ENCODE measurements around the gene ZFHX3.
A peak's percentile ranks its signal among the peaks of the same experiment; 100 is the strongest.

ZFHX3 gene

DNA sequence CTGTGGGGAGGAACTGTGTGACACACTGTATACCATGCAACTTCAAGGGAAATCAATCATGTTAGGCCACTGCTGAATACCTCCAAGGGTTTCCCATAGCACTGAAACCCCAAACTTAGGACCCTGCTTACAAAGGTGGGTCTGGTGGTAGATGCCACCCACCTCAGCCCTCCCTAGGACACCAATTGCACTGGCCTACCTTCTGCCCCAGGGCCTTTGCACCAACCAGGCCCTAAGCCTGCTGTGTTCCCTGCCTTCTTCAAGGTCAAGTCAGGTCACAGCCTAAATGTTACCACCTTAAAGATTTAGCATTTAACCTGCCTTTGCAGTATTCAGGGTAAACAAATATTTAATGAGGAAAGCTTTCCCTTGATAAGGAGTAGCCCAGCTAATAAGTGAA lies 185.8 kb downstream of the ZFHX3 start:
- DNase-seq, result no peak

DNA sequence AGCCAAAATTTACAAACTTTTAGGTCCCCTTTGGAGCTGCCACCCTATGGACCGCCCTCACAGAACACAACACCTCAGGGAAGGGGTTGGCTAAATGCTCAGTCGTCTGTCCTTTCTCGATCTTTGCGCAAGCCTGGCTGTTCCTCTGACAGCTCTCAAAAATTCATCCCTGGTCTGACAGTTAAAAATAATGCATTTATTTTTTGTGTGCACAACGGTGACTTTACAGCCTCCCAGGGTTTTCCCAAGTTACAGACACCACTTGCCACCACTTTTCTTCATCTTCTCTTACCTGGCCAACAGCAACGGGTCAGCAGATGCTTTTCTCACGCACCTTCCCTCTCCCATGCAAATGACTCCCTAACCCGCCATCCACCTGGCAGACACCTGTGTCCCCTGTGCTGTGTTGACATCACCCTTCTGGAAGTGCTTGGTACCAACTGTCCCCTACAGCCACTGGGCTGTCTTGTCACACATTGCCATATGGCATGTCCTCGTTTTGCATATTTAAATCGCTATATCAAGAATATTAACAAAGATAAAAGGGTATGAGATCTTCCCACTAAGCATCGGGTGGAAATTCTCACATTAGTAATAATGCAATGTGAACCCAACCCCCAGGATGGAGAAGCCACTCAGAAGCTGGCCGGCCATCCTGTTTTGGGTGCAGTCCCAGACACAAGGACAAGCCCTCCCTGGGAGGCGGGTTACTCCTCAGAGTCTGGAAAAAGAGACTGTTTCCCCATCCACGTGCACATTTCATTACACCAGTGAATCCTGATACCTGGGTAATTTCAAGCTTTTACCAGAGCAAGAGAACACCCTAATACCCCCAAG lies 187.0 kb downstream of the ZFHX3 start:
- DNase-seq, result no peak

DNA sequence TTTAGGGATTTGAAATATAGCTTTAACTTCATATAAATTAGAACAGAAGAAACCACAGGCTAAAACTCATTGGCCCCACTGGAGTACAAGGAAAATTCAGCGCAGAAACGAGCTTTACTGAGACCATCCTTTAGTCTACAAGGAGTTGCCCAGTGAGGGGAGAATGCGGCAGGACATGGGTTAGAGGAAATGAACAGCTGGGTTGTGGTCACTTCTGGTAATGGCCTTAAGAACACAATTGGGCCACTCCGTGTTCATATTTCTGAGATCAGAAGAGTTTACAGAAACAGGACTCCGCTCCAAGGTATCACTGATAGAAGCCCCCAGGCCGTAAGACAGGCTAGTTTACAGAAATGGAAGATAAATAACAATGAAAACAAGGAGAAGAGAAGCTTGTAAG lies 188.3 kb downstream of the ZFHX3 start:
- no peak for DNase-seq

DNA sequence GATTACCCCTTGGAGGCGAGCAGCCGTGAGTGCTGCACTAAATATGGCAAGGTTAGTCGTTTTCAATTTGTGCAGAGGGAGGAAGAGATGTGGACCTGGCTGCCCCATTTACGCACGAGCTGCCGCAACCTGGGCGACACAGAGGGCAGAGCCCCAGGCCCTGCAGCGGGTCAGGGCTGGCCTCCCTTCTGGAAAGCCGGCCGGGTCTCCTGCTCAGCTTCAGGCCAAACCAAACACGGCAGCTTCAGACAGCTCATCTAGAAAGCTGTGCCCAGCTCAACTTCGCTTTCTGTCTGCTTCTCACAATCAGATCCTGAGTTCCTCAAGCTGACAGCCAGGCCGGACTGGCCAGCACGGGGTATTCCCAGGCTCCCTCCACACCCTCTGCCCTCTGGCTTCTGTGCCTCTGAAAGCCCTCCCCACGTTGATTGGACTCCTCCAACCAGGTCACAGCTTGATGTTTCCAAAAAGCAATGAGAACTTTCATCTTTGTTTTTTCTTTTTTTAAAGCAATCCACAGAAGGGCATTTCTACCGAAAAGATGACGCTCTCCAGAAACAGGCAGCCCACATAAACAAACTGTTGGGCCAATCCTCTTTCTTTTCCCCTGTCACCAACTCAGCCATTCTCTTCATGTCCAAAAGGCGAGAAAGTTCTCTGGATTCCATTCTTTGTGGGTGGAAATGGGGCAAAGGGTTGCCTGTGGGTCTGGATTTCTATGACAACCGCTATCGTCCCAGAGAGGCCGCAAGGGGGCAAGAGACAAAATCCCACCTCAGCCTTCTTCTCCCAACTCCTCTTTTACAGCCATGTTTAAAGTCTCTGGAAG lies 189.0 kb downstream of the ZFHX3 start:
- DNase-seq, result no peak

DNA sequence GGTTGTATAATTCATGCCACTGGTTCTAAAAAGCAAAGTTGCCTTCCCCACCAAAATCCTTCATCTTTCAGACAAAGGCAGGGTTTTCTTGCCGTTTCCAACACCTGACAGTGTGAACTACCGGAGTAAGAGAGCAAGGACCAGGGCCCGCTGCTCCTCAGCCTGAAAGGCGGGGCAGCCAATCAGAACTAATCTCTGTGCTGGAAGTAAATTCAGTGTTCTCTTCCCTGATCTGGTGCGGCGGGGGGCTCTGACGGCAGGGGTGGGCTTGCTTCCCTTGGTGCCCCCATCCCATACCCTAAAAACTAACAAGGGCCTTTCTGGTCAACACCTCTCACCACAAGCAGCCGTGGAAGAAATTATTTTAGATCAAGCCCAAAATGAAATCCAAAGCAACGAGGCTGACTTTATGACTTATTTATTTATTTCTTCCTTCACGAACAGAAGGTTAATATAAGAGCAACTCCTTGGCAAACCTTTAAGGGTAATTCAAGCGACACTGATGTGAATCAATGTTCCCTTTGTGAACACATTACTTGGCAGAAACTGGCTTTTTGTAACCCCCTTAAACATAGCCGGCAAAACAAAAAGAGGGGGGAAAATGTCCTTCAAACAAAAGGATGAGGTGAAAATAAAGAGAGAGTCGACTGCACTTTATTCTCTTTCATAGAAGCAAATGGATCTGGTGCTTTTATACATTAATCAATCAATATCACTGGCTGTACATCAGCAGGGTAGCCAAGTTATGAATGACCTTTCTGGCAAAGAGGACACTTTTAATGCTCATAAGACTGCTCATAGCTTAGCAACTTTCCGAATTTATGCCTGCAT lies 189.9 kb downstream of the ZFHX3 start:
- no peak for DNase-seq

DNA sequence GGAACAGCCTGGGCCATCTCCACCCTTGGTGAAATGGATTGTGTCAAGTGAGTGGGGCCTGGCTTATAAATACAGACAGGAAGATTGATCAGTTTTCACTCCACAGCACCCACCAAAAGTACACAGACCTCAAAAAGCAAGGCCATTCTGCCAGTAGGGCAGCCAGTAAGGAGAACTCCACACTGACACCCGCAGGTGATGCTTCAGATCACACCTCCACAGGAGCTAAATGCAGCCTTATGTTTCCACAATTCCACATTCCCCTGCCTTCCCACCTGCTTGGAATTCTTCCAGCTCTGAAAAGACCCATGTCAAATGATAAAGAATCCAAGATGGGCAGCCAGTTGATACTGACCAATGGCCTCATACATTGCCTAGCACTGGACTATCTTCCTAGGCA lies 191.1 kb downstream of the ZFHX3 start:
- DNase-seq, result peak; percentile 28 to 41

DNA sequence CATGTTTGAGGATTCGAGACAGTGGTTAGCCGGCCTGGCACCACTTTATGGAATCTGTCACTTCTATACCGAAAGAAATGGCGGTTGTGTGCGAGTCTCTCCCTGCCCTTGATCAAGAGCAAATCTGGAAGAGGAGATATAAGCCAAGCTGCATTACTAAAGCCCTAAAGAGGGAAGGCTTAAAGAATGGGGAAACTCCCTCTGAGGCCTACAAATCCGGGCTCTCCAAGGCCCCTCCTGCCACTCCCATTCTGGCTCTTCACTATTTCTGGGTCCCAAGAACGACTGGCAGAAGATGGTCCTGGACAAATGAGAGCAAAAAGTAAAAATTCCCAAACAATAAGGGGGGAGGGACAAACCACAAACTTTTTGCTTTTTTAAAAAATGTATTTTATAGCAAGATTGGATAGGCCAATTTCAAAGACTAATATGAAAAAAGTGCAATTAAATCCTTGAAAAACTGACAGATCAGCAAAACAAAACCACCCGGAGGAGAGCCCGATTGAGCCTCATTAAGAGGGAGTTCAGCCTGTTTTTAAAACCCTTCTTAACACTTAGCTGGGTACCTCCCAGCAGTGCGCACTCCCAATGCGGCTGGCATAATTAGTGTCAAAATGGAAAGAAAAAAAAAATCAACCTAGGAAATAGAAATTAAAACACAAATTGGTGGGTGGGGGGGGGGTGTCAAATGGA lies 193.5 kb downstream of the ZFHX3 start:
- DNase-seq, result no peak

DNA sequence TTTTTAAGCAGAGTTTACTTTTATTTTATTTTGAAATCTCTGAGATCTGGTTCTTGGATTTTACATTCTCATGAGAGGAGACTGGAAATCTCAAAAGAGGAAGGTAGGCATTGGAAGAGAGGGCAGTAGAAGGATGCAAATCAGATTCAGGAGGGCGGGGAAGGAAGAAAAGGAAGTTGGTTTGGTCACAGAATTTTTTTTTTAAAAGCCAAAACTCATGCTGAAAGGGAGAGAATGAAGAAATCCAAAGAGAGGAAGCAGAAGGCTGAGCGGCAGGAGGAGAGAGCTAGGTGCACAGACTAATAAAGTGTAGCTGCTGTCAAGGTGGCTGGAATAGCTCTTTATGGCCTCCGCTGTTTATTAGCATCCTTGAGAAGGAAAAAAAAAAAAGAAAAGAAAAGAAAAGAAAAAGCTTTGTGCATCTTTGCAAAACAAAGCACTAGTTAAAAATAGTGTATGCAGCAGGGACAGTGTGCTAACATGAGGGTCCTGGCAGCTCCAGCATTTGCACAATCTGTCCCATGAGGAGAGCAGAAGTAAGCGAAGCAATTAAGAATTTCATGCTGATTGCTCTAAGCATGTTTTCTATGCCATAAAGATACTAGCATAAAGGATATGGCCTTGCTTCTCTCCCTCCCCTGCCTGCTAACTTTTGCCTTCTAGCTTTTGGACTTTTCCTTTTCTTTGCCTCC lies 194.2 kb downstream of the ZFHX3 start:
- peak; percentile 81 to 92 for DNase-seq

DNA sequence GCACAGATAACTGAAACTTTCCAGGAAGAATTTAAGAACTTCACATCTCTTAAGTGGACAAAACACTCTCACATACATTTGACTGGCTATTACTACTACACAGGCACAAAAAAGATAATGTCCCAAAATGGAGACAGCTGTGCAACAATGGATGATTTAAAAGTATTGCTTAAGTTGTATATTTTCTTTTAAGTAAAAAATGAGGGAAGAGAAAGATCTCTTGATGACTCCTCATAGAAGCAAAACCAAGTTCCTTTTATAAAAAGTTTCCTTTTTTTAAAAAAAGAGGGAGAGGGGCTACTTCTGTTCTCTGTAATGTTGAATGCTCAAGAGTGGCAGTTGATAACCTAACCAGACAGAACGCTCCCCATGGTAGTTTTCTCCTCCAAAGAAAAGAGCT lies 195.5 kb downstream of the ZFHX3 start:
- DNase-seq, result no peak

DNA sequence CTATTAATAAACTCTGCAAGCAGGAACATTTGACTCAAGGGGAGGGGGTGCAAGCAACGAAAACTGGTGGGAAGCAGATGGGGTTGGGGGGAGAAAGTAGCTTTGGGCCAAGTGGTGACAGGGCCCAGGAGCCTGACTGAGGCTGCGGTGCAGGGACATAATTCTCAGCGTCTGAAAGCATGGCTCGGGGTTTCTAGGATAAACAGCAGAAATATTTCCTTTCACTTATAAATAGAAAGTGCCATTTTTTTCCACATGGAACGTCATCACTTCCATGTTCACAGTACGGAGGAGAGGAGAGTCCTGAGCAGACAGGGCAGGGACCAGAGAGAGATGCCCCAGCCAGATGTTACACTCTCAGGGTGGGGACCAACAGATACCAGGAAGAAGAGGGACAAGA lies 197.1 kb downstream of the ZFHX3 start:
- no peak for DNase-seq

DNA sequence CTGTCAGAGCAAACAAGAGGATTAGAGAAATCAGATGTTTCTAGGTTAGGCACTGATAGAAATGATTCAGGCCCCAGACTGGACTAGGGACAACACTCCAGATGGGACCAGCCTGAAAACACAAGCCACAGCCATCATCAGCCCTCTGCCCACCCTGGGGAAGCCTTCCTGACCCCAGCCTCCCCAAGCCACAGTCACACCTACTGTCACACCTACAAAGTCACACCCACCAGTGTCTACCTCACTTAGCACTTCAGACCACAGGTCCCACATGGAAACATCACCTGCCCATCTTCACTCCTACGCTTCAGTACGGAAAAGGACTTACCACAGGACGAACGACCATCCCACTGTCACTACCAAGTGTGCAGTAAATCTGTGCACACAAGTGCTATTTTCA lies 197.9 kb downstream of the ZFHX3 start:
- no peak for DNase-seq

DNA sequence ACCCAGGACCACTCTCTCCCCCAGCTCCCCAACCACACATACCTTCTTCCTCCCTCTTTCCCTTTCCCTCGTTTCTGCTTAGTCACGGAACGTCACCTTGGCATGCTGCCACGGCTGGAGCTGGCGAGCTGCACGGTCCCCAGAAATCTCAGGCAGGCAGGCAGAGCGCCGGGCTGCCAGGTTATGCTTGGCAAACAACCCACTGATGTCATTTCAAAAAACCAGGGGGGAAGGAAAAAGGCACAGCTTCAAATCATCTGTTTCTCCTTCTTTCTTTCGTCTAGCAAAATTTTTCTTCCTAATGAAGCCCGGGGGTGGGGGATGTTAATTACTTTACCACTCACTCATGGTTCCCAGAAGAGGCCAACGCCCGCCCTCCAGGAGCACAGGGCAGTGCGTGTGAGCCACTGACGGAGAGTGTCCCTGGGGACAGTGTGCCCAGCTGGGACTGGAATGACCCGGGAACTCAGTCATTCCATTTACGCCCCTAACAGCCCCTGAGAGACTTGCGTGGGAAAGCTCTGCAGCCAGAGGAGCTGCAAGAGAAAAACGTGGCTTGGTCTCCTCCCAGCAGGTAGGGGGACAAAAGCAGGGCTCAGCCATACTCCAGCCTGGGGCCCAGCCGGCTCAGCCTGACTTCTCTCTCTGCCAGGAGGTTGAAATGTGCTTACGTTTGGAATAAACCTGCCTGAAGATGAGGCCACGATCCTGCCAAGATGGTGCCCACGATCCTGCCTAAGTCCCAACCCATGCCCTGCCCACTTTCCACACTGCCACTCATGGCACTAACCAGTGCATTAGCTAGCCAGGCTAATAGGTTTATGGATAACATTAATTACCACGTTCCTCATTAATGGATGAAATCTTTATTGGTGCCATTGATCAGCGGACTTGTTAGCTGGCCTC lies 198.9 kb downstream of the ZFHX3 start:
- DNase-seq, result no peak

DNA sequence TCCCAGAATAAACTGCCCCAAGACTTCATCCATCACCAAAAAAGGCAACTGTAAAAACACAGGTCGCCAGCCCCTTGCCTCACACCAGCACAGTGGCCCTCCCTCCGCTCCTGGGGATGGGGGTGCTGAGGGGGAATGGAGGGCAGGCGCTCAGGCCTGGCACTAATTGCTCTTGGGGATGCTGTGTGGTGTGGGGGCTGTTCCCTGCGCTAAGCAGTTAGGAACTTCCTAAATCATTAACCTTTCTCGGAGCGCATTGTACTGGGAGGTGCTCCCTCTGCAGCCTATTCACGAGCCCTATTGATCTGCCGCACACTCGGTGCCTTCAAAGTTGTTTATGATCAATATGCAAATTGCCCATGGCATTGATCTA lies 199.9 kb downstream of the ZFHX3 start:
- no peak for DNase-seq

DNA sequence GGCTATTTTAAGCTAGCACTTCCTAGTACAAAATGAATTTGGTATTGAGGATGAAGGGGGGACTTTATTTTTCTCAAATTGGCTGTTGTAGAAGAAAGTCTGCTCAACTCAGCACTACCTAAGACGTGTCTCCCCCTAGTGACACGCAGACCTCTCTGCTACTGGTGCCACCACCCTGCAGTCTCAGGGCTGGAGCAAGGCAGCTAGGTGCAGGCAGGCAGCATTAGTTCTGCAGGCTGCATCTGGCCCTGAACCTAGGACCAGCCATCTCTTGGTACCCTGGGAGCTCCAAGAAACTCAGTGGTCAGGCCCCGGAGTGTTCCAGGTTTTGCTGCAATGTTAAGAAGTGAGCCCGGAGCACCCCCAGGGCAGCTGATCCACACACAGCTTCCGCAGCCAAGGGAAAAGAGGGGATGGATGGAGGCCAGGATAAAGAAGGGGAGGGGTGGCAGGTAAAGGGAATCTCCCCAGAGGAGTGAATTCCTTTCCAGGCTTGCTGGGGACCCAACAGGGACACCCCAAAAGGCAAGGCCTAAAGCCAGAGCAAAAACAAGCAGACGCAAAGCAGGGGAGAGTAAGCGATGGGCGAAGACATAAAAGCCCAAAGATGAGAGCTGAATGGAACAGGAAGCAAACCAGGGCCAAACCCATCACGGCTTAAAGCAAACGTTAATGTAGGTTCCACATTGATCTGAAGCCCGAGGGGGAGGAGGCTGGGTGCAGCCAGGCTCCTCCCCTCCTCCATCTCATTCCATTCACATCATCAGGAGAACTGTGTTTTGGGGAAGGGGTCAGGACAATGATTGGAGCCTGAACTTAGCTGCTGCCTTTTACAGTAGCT lies 200.5 kb downstream of the ZFHX3 start:
- peak; percentile 35 to 53 for DNase-seq

DNA sequence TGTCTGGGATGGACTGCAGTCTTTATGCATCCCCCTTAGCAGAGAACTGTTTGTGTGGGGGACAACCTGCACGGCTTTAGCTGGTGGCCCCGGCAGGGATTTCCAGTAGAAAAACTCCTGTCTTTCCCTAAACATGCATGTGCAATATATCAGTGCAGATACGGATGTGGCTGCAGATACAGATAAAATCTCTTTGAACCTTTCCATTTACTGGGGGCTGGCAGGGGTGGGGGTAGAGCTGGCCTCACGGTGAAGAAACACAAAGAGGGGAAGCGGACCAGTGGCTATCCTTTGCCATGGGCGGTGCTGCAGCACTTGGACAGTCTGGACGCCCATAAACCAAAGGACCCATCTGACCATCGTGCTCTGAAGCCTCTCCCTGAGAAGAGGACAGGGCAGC lies 201.3 kb downstream of the ZFHX3 start:
- DNase-seq, result no peak

DNA sequence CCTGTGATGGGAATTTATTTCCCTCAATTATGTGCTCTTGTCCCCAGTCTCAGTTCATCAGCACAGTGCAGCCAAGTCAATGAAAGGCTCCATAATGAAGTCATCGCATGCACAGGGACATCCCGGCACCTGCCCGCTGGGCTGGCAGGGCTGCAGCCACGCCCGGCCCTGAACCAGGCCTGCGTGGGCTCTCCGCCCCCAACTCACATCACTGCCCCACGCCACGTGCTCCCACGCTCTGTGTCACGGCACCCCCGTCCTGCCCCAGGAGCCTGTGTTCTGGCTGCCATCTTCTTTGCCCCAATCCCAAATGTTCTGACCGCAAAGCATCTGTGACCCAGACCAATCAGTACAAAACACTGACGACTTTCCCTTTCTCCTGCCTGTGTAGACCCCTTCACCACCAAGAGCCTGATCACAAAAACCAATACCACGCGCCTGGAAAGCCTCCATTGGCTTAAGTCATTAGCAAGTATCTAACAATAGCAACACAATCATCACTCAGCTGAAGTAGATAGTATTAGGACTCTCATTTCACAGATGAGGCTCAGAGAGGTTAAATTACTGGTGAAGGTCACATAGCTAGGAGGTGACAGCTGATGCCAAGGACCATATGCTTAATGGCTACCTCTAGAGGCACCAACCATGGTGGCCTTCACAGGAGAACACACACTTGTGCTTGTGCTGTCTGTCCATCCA lies 202.5 kb downstream of the ZFHX3 start:
- no peak for DNase-seq

DNA sequence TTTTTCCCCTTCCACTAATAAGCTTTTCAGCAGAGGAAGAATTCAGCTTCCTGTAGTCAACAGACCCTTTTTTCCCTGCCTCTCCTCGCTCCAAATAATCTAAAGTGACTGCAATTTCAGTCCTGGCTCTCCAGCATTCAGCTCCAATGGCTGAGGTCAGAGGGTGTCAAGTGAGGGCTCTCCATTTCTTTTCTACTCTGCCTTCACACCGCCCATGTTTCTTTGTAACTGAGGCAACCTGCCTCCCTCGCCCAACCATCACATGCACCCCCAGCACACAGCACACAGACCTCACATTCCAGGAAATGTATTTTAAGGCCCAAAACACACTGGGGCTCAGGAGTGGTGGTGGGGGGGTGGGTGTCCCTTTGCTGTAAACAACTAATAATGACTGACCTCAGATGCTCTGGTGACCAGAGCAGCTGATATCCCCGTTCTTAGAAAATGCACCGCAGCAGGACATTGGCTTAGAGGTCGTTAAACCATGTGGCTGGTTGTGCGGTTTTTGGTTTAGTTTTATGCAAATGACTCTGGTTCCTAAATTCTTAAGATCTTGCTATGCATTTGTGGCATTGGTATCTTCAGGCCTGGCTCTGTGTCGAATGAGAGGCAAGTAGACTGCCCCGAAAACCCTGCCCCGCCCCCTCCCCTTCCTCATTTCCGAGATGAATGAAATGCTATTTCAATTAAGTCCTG lies 203.6 kb downstream of the ZFHX3 start:
- DNase-seq, result peak; percentile 76 to 81

DNA sequence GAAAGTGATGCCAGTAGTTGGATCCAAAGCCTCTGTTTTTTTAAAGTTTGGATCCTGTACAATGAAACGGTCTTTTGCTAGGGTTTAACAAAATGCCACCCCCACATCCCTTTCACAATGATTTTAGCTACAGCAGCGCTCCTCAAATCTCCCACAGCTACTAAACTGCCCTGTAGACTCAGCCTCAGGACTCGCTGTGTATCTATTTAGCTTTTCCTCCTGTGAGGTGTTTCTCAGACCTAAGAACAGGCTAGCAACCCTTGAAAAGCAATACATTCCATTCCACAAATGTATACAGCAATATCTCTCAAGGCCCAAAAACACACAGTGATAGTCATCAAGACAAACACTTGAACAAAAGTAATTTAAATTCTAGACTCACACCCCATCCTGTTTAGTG lies 206.4 kb downstream of the ZFHX3 start:
- DNase-seq, result no peak
